SU-DHL-6 (cell line): ENCODE data around the gene IFIT3.

Source experiments
- CTCF ChIP-seq: fragments of 200-600 bp; sonication (generic); IDR thresholded peaks from one replicate; pipeline ENCODE4 v1.5.1; 2017; ENCODE audit warnings: antibody characterized with exemption, mild to moderate bottlenecking, low read length, moderate library complexity; ENCODE audit not compliant: insufficient read depth, poor library complexity, severe bottlenecking
- EZH2phosphoT487 ChIP-seq: fragments of 200-600 bp; sonication (generic), shearing (Covaris generic); conservative IDR thresholded peaks from 2 replicates; pipeline ENCODE4 v1.6.1; 2018; ENCODE audit warnings: mild to moderate bottlenecking, antibody characterized with exemption, low read length, moderate library complexity, mixed read lengths

- TF ChIP-seq CTCF, result no peak
- no peak for TF ChIP-seq EZH2phosphoT487
Observed at GRCh38 chr10:89283936-89284475, 43.8 kb upstream of the IFIT3 start.
